Measurements from ENCODE around the gene MRTFB. TPM values are rescaled to one million over a fixed set of nuclear protein-coding genes. Genes with fewer than 3 reads are reported as not detected.

The MRTFB gene
- total RNA-seq, 2 experiments from 2014 or later = 18.0 to 19.4 TPM

DNA sequence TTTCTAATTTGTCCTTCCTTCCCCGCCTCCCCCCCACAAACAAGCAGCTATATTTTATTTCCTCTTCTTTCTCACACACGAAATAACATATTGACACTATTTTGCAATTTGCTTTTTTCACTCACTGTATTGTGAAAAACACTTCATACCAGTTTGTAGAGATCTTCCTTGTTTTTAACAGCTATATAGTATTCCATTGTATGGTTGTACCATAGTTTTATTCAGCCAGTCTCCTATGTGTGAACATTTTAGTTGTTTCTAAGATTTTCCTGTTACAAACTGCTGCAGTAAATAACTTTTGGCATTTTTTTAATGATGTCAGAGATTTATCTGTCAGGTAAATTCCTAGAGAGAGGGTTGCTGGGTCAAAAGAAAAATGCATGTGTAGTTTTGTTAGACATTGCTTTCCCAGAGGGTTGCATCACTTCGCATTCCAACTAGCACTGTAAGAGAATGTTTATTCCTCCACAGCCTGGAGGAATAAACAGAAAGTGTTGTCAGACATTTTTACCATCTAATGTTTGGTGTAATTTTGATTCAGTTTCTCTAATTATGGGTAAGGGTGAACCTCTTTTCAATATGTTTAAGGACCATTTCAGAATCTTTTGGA, 101.2 kb downstream of the MRTFB start:
- Histone ChIP-seq H3K27ac (ENCODE audit: low read depth in 1 of 2, low read length in 2 of 2) (no peak overlapping the region), H3K27me3 (ENCODE audit: control insufficient read depth in 1 of 2, insufficient read depth in 2 of 2, low read length in 2 of 2) (no peaks in the 10 kb centered on the region), H3K9me3 (ENCODE audit: control insufficient read depth in 1 of 2, insufficient read depth in 1 of 2, low read length in 2 of 2) (no peaks in the 10 kb centered on the region), H3K36me3 (ENCODE audit: insufficient read depth, low read length) (no peaks in the 10 kb centered on the region), H3K4me3 (ENCODE audit: low read length) (no peak overlapping the region), H3K4me1 (ENCODE audit: insufficient read depth, low read length) (no peaks in the 10 kb centered on the region)
- DNase-seq (no peak), ATAC-seq (ENCODE audit: poor library complexity) (no peak)
- POLR2A ChIA-PET = interaction anchor here (1.6 kb wide), 1 partner anchor 14 kb away, joined by 4 read pairs; no protein-coding TSS in a partner anchor
- intact Hi-C loops (cut with DNase I, micrococcal nuclease) = no loop called here
- H3K27me3 Mint-ChIP-seq = no peaks in the 10 kb centered on the region
- TF ChIP-seq, protein P1, sequence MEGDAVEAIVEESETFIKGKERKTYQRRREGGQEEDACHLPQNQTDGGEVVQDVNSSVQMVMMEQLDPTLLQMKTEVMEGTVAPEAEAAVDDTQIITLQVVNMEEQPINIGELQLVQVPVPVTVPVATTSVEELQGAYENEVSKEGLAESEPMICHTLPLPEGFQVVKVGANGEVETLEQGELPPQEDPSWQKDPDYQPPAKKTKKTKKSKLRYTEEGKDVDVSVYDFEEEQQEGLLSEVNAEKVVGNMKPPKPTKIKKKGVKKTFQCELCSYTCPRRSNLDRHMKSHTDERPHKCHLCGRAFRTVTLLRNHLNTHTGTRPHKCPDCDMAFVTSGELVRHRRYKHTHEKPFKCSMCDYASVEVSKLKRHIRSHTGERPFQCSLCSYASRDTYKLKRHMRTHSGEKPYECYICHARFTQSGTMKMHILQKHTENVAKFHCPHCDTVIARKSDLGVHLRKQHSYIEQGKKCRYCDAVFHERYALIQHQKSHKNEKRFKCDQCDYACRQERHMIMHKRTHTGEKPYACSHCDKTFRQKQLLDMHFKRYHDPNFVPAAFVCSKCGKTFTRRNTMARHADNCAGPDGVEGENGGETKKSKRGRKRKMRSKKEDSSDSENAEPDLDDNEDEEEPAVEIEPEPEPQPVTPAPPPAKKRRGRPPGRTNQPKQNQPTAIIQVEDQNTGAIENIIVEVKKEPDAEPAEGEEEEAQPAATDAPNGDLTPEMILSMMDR (IDR thresholded peaks at IDR 0.05) = no peak
- no peaks in the 10 kb centered on the region for H3K9me3 Mint-ChIP-seq
- H3K4me3 Mint-ChIP-seq = no peak overlapping the region
- H3K4me1 Mint-ChIP-seq (ENCODE audit: low read depth) = no peaks in the 10 kb centered on the region
- H3K36me3 Mint-ChIP-seq (ENCODE audit: low read depth) = peaks cover 14% of the 10 kb centered on the region
- H3K27ac Mint-ChIP-seq = no peak overlapping the region
- CTCF ChIA-PET = no interaction called here

DNA sequence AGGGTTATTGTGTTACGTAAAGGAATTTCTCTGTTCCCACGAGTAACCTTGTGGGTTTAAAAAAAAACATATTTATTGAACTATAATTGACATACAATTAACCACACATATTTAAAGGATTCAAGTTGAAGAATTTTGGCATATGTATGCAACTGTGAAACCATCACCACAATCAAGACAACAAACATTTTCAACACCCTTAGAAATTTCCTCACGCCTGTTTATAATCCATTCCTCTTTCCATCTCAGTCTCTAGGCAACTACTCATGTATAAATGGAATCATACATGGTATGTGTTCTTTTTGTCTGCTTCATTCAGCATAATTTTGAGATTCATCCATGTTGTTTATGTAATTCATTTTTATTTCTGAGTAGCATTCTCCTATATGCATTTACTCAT, 104.0 kb downstream of the MRTFB start:
- Mint-ChIP-seq H3K27me3 (no peaks in the 10 kb centered on the region), H3K36me3 (ENCODE audit: low read depth) (peaks cover 14% of the 10 kb centered on the region), H3K9me3 (no peaks in the 10 kb centered on the region), H3K27ac (no peak overlapping the region), H3K4me1 (ENCODE audit: low read depth) (no peaks in the 10 kb centered on the region), H3K4me3 (no peak overlapping the region)
- no peak overlapping the region for H3K4me3 ChIP-seq (ENCODE audit: low read length)
- intact Hi-C loops (cut with DNase I, micrococcal nuclease) = no loop called here
- CTCF ChIA-PET = no interaction called here
- H3K36me3 ChIP-seq (ENCODE audit: insufficient read depth, low read length) = no peaks in the 10 kb centered on the region
- no peaks in the 10 kb centered on the region for H3K4me1 ChIP-seq (ENCODE audit: insufficient read depth, low read length)
- H3K27ac ChIP-seq (ENCODE audit: low read depth in 1 of 2, low read length in 2 of 2) = no peak overlapping the region
- DNase-seq = no peak
- H3K27me3 ChIP-seq (ENCODE audit: control insufficient read depth in 1 of 2, insufficient read depth in 2 of 2, low read length in 2 of 2) = no peaks in the 10 kb centered on the region
- ATAC-seq (ENCODE audit: poor library complexity) = no peak
- POLR2A ChIA-PET = no interaction called here
- no peaks in the 10 kb centered on the region for H3K9me3 ChIP-seq (ENCODE audit: control insufficient read depth in 1 of 2, insufficient read depth in 1 of 2, low read length in 2 of 2)
- TF ChIP-seq, protein P1 (IDR thresholded peaks at IDR 0.05) = no peak

DNA sequence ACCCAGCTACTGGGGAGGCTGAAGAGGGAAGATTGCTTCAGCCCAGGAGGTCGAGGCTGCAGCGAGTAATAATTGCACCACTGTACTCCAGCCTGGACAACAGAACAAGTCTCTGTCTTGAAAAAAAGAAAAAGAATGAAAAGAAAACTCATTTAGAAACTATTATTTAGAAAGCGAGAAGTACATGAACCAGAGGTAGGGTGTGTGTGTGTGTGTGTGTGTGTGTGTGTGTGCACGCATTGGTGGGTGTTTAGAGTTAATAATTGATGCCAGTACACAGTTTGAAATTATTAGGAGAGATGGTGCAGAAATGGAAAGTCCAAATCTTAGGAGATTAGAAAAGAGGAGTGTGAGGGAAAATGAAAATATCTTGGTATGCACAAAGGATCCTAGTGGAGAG, 106.6 kb downstream of the MRTFB start:
- Histone ChIP-seq H3K4me3 (ENCODE audit: low read length) (no peak overlapping the region), H3K4me1 (ENCODE audit: insufficient read depth, low read length) (no peaks in the 10 kb centered on the region), H3K27ac (ENCODE audit: low read depth in 1 of 2, low read length in 2 of 2) (no peak overlapping the region), H3K36me3 (ENCODE audit: insufficient read depth, low read length) (no peaks in the 10 kb centered on the region), H3K27me3 (ENCODE audit: control insufficient read depth in 1 of 2, insufficient read depth in 2 of 2, low read length in 2 of 2) (no peaks in the 10 kb centered on the region), H3K9me3 (ENCODE audit: control insufficient read depth in 1 of 2, insufficient read depth in 1 of 2, low read length in 2 of 2) (no peaks in the 10 kb centered on the region)
- no peak for DNase-seq
- no peak for ATAC-seq (ENCODE audit: poor library complexity)
- POLR2A ChIA-PET = no interaction called here
- no peak overlapping the region for H3K4me3 Mint-ChIP-seq
- H3K9me3 Mint-ChIP-seq = no peaks in the 10 kb centered on the region
- peaks cover 6% of the 10 kb centered on the region for H3K36me3 Mint-ChIP-seq (ENCODE audit: low read depth)
- no peak overlapping the region for H3K27ac Mint-ChIP-seq
- TF ChIP-seq, protein P1 (IDR thresholded peaks at IDR 0.05) = no peak
- H3K27me3 Mint-ChIP-seq = no peaks in the 10 kb centered on the region
- H3K4me1 Mint-ChIP-seq (ENCODE audit: low read depth) = no peaks in the 10 kb centered on the region
- CTCF ChIA-PET = no interaction called here
- intact Hi-C loops (cut with DNase I, micrococcal nuclease) = no loop called here
